Measurements from ENCODE around the gene C8A.

Gene C8A

GRCh38 chr1:56967355-56967754 lies 112.8 kb downstream of the C8A start:
- DNase-seq (ENCODE audit: low spot score), result no peak
